H9 (cell line): ENCODE results near the gene WWC2. TPM values are rescaled to one million over a fixed set of nuclear protein-coding genes. Genes with fewer than 3 reads are reported as not detected.

Source experiments
- DNase-seq: peaks from one replicate; pipeline ENCODE4 v3.0.0-alpha.2; 2017
- H2AFZ ChIP-seq: one replicate; pipeline ENCODE4 v1.6.1; 2013; ENCODE audit warnings: mild to moderate bottlenecking, low read length, control low read depth, moderate library complexity
- H2AK5ac ChIP-seq: 2 replicates; pipeline ENCODE4 v1.6.1; 2013; ENCODE audit warnings: low read length, control low read depth, mixed read lengths; ENCODE audit not compliant: insufficient read length
- H2BK120ac ChIP-seq: one replicate; pipeline ENCODE4 v1.6.1; 2013; ENCODE audit warnings: low read depth, mild to moderate bottlenecking, low read length, control low read depth, inconsistent platforms; ENCODE audit not compliant: poor library complexity, severe bottlenecking
- H2BK12ac ChIP-seq: 2 replicates; pipeline ENCODE4 v1.6.1; 2013; ENCODE audit warnings: low read length, control low read depth, mixed read lengths, low read depth; ENCODE audit not compliant: insufficient read length
- H2BK15ac ChIP-seq: 2 replicates; pipeline ENCODE4 v1.6.1; 2013; ENCODE audit warnings: low read depth, low read length, control low read depth
- H2BK20ac ChIP-seq: one replicate; pipeline ENCODE4 v1.6.1; 2013; ENCODE audit warnings: low read depth, mild to moderate bottlenecking, low read length, control low read depth, inconsistent platforms; ENCODE audit not compliant: poor library complexity, severe bottlenecking
- H2BK5ac ChIP-seq: 2 replicates; pipeline ENCODE4 v1.6.1; 2013; ENCODE audit warnings: low read length, control low read depth, mixed read lengths; ENCODE audit not compliant: insufficient read length
- H3K14ac ChIP-seq: 2 replicates; pipeline ENCODE4 v1.6.1; 2013; ENCODE audit warnings: low read length, control low read depth; ENCODE audit not compliant: insufficient read depth
- H3K18ac ChIP-seq: 2 replicates; pipeline ENCODE4 v1.6.1; 2013; ENCODE audit warnings: low read depth, mild to moderate bottlenecking, mixed read lengths, low read length, control low read depth; ENCODE audit not compliant: insufficient read length
- H3K23ac ChIP-seq: 2 replicates; pipeline ENCODE4 v1.6.1; 2013; ENCODE audit warnings: low read length, control low read depth, mixed read lengths, low read depth; ENCODE audit not compliant: insufficient read length
- H3K23me2 ChIP-seq: 2 replicates; pipeline ENCODE4 v1.6.1; 2013; ENCODE audit warnings: low read depth, mild to moderate bottlenecking, mixed read lengths, low read length, control low read depth; ENCODE audit not compliant: insufficient read length, poor library complexity, severe bottlenecking
- H3K27ac ChIP-seq: 2 replicates; pipeline ENCODE4 v1.5.1; 2013; ENCODE audit warnings: low read length, control low read depth, mixed read lengths, low read depth; ENCODE audit not compliant: insufficient read length
- H3K27me3 ChIP-seq: 2 replicates; pipeline ENCODE4 v1.6.1; 2013; ENCODE audit warnings: low read length, control low read depth, inconsistent platforms; ENCODE audit not compliant: insufficient read depth
- H3K4ac ChIP-seq: 2 replicates; pipeline ENCODE4 v1.6.1; 2013; ENCODE audit warnings: low read depth, mild to moderate bottlenecking, control low read depth, inconsistent platforms, low read length, moderate library complexity
- H3K4me1 ChIP-seq: 2 replicates; pipeline ENCODE4 v1.6.1; 2013; ENCODE audit warnings: low read length, control low read depth, inconsistent platforms; ENCODE audit not compliant: insufficient read depth
- H3K4me2 ChIP-seq: 2 replicates; pipeline ENCODE4 v1.6.1; 2013; ENCODE audit warnings: low read length, control low read depth, mixed read lengths; ENCODE audit not compliant: insufficient read length, insufficient read depth
- H3K56ac ChIP-seq: 2 replicates; pipeline ENCODE4 v1.6.1; 2013; ENCODE audit warnings: low read depth, mild to moderate bottlenecking, mixed read lengths, low read length, control low read depth; ENCODE audit not compliant: insufficient read length
- H3K79me1 ChIP-seq: 2 replicates; pipeline ENCODE4 v1.6.1; 2013; ENCODE audit warnings: low read depth, mild to moderate bottlenecking, moderate library complexity, low read length, control low read depth, inconsistent platforms; ENCODE audit not compliant: insufficient read depth, poor library complexity, severe bottlenecking
- H3K79me2 ChIP-seq: 2 replicates; pipeline ENCODE4 v1.6.1; 2013; ENCODE audit warnings: low read length, control low read depth, inconsistent platforms; ENCODE audit not compliant: insufficient read depth
- H3K9ac ChIP-seq: 2 replicates; pipeline ENCODE4 v1.6.1; 2013; ENCODE audit warnings: low read length, control low read depth, mixed read lengths; ENCODE audit not compliant: insufficient read length; ENCODE audit errors: extremely low read depth
- H3K9me3 ChIP-seq: one replicate; pipeline ENCODE4 v1.6.1; 2013; ENCODE audit warnings: low read depth, low read length, inconsistent platforms; ENCODE audit not compliant: control insufficient read depth
- H3T11ph ChIP-seq: one replicate; pipeline ENCODE4 v1.6.1; 2013; ENCODE audit warnings: mild to moderate bottlenecking, low read length, control low read depth, inconsistent platforms
- H4K20me1 ChIP-seq: one replicate; pipeline ENCODE4 v1.6.1; 2013; ENCODE audit not compliant: control insufficient read depth, insufficient read length, insufficient read depth
- H4K5ac ChIP-seq: 2 replicates; pipeline ENCODE4 v1.6.1; 2013; ENCODE audit warnings: low read depth, mild to moderate bottlenecking, mixed read lengths, low read length, control low read depth; ENCODE audit not compliant: insufficient read length
- H4K8ac ChIP-seq: replicated peaks from 2 replicates; pipeline ENCODE4 v1.6.1; 2013; ENCODE audit warnings: low read length, control low read depth, mixed read lengths, low read depth; ENCODE audit not compliant: insufficient read length
- H4K91ac ChIP-seq: 2 replicates; pipeline ENCODE4 v1.6.1; 2013; ENCODE audit warnings: low read depth, mild to moderate bottlenecking, moderate library complexity, mixed read lengths, low read length, control low read depth; ENCODE audit not compliant: insufficient read length
- H3K27ac Mint-ChIP-seq, 3 experiments: 2 replicates in 2 of 3; 3 replicates in 1 of 3; pipeline ENCODE4 v1.8.0; 2020 to 2021; ENCODE audit warnings: mixed read lengths in 3 of 3, mild to moderate bottlenecking in 1 of 3, moderate library complexity in 1 of 3
- H3K27me3 Mint-ChIP-seq: 2 replicates; pipeline ENCODE4 v1.8.0; 2021; ENCODE audit warnings: low read depth, mild to moderate bottlenecking, moderate library complexity, mixed read lengths
- H3K36me3 Mint-ChIP-seq, 3 experiments: 2 replicates in 2 of 3; 3 replicates in 1 of 3; pipeline ENCODE4 v1.8.0; 2020 to 2021; ENCODE audit warnings: low read depth in 3 of 3, mixed read lengths in 3 of 3; ENCODE audit not compliant: insufficient read depth in 1 of 3
- H3K4me1 Mint-ChIP-seq, 2 experiments: 2 replicates each; pipeline ENCODE4 v1.8.0; 2020; ENCODE audit warnings: mixed read lengths in 2 of 2
- H3K4me3 Mint-ChIP-seq, 2 experiments: 2 replicates in 1 of 2; 3 replicates in 1 of 2; pipeline ENCODE4 v1.8.0; 2020 to 2021; ENCODE audit warnings: mild to moderate bottlenecking in 2 of 2, mixed read lengths in 2 of 2, moderate library complexity in 1 of 2
- H3K9me3 Mint-ChIP-seq, 2 experiments: 2 replicates in 1 of 2; 3 replicates in 1 of 2; pipeline ENCODE4 v1.8.0; 2020; ENCODE audit warnings: mild to moderate bottlenecking in 2 of 2, mixed read lengths in 2 of 2, moderate library complexity in 1 of 2
- CTCF ChIP-seq: fragments of 200-600 bp; sonication (generic); conservative IDR thresholded peaks from 3 replicates; pipeline ENCODE4 v1.8.0; 2021; ENCODE audit warnings: antibody characterized with exemption, mild to moderate bottlenecking
- WGBS: extraction: QIAGEN DNeasy Blood & Tissue Kit; methylation state at CpG from one replicate; pipeline ENCODE4 v1.1.7; 2013; ENCODE audit warnings: missing lambda C conversion rate, low lambda C conversion rate, mixed read lengths; ENCODE audit not compliant: insufficient read length; ENCODE audit errors: extremely low coverage; 5-methylcytosine and 5-hydroxymethylcytosine counted together
- total RNA-seq: library from RNA; stranded (reverse); gene quantifications from 2 replicates; pipeline ENCODE4 v1.2.1, GENCODE V29; 2021

WWC2 gene
- total RNA-seq, 1 experiment from 2014 or later, result 106 TPM

DNA sequence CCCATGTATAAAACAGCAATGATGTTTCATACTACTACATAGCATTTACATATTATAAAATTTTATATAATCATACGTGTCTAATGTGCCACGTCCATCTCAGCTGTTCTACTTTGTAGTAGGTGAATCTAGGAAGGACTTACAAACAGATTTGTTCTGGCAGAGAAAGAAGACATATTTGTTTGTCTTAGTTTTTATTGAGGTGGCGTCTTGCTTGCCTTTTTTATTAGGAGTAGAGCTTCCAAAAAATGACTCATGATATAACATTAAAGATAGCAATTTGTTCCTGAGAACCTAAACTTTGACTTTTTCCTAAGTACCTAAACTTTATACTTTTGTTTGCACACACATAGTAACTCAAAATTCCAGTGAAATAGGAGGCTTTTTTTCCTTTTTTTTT is 156.4 kb downstream of the WWC2 start:
- H3K4me3 Mint-ChIP-seq, result no peak overlapping the region
- Histone ChIP-seq H3K79me1 (peaks cover 2% of the 10 kb centered on the region), H3K27ac (no peak overlapping the region), H3K56ac (no peak overlapping the region), H2BK120ac (no peak overlapping the region), H3K18ac (no peak overlapping the region), H2BK12ac (no peak overlapping the region), H3K14ac (no peak overlapping the region), H2BK20ac (no peak overlapping the region), H3K9me3 (no peaks in the 10 kb centered on the region), H4K5ac (no peak overlapping the region), H3K4me2 (no peak overlapping the region), H3K4ac (no peak overlapping the region), H2BK5ac (no peak overlapping the region), H3K27me3 (no peaks in the 10 kb centered on the region), H3K23me2 (no peaks in the 10 kb centered on the region), H4K8ac (no peak overlapping the region), H3K23ac (no peak overlapping the region), H2AFZ (no peak overlapping the region), H2AK5ac (no peak overlapping the region), H4K20me1 (no peaks in the 10 kb centered on the region), H2BK15ac (no peak overlapping the region), H4K91ac (no peak overlapping the region), H3T11ph (no peak overlapping the region), H3K79me2 (no peaks in the 10 kb centered on the region), H3K9ac (no peak overlapping the region), H3K4me1 (0 out of 2 replicates have a peak, but pooled peaks cover 4% of the 10 kb centered on the region)
- DNase-seq, result no peak
- WGBS, result no CpG with 5 or more reads among the region's 3 CpGs
- peaks cover 12 to 14% of the 10 kb centered on the region in 2 experiments for H3K4me1 Mint-ChIP-seq
- H3K27me3 Mint-ChIP-seq, result no peaks in the 10 kb centered on the region
- H3K27ac Mint-ChIP-seq, result no peak overlapping the region
- TF ChIP-seq CTCF, result no peak
- no peaks in the 10 kb centered on the region for H3K9me3 Mint-ChIP-seq
- H3K36me3 Mint-ChIP-seq, result peaks cover 18 to 67% (median 66%) of the 10 kb centered on the region in 3 experiments; a peak in 6 of 7 replicates
